Measurements from ENCODE around the gene MEGF8.

The MEGF8 gene

DNA sequence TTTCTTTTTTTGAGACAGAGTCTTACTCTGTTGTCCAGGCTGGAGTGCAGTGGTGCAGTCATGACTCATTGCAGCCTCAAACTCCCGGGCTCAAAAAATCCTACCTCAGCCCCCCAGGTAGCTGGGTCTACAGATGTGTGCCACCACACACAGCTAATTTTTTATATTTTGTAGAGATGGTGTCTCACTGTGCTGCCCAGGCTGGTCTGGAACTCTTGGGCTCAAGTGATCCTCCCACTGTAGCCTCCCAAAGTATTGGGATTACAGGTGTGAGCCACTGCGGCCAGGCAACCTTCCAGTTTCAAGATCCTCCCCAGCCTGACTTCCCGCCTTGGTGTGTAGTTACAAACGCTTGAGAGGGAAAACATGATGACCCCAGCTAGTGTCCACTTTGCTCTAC lies 42.5 kb downstream of the MEGF8 start:
- no peak for DNase-seq (ENCODE audit: low read depth)
- TF ChIP-seq CTCF (IDR thresholded peaks at IDR 0.05; ENCODE audit: control insufficient read depth, extremely low read depth, insufficient read depth), result no peak
- no peak overlapping the region for H3K4me3 ChIP-seq (ENCODE audit: low read depth, low read length)

DNA sequence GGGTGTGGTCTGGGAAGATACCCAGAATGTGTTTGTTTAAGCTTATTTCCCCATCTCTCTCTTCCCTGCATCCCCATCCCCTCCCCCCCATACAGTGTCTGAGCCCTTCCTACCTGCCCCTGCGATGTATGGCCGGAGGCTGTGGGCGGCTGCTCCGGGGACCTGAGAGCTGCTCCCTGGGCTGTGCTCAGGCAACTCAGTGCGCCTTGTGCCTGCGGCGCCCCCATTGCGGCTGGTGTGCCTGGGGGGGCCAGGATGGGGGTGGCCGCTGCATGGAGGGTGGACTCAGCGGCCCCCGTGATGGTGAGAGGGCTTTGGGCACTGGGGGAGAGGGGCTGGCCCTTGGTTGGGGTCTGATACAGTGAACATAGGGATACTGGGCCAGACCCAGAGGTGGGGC lies 42.9 kb downstream of the MEGF8 start:
- H3K4me3 ChIP-seq (ENCODE audit: low read depth, low read length), result no peak overlapping the region
- DNase-seq (ENCODE audit: low read depth), result no peak
- TF ChIP-seq CTCF (IDR thresholded peaks at IDR 0.05; ENCODE audit: control insufficient read depth, extremely low read depth, insufficient read depth), result no peak

GRCh38 chr19:42368765-42369164 lies 43.3 kb downstream of the MEGF8 start:
- TF ChIP-seq CTCF (IDR thresholded peaks at IDR 0.05; ENCODE audit: control insufficient read depth, extremely low read depth, insufficient read depth), result no peak
- no peak overlapping the region for H3K4me3 ChIP-seq (ENCODE audit: low read depth, low read length)
- DNase-seq (ENCODE audit: low read depth), result no peak

DNA sequence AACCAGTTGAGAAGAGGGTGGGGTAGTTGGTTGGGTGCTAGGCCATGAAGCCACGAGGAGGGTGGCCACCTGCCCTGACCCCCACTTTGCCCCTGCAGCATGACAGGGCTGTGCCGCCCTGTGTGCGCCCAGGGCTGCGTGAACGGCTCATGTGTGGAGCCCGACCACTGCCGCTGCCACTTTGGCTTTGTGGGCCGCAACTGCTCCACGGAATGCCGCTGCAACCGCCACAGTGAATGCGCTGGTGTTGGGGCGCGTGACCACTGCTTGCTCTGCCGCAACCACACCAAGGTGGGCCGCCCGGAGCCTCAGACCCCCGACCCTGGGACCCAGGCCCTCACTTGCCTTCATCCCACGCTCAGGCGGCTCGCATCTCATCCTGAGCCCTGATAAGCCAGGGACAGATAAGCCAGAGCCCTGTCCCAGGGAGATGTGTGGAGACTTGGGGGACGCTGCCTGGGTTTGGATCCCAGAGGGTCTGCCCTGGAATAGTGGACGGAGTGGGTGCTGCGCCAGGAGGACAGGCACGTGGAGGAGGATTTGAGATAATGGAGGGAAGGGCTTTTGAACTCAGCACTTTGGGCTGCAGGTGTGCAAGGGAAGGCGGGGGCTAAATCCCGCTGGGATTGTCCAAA lies 44.1 kb downstream of the MEGF8 start:
- TF ChIP-seq CTCF (IDR thresholded peaks at IDR 0.05; ENCODE audit: control insufficient read depth, extremely low read depth, insufficient read depth), result no peak
- no peak overlapping the region for H3K4me3 ChIP-seq (ENCODE audit: low read depth, low read length)
- DNase-seq (ENCODE audit: low read depth), result no peak

- DNase-seq (ENCODE audit: low read depth), result no peak
- no peak overlapping the region for H3K4me3 ChIP-seq (ENCODE audit: low read depth, low read length)
- no peak for TF ChIP-seq CTCF (IDR thresholded peaks at IDR 0.05; ENCODE audit: control insufficient read depth, extremely low read depth, insufficient read depth)
Measured at GRCh38 chr19:42370068-42370520, 44.7 kb downstream of the MEGF8 start.

DNA sequence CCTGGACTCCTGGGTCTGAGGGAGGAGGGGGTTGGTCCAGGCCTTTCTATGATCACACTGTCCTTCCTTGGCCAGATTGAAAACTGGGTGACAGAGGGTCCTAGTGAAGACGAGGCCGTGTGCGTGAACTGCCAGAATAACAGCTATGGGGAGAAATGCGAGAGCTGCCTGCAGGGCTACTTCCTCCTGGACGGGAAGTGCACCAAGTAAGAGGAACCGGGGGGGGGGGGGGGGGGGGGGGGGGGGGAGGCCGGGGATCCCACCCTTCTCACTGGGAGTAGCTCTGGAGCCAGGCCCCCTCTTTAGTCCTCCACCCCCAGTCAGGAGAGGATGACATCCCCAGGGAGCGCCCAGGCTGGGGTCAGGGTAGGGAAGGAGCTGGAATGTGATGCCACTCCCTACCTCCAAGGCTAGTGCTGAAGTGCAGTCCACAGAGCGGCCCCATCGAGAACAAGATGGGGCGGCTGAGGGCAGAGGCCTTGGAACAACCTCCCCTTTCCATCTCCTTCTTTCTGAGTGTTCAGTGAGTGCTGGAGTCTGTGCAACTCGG lies 45.3 kb downstream of the MEGF8 start:
- H3K4me3 ChIP-seq (ENCODE audit: low read depth, low read length), result no peak overlapping the region
- TF ChIP-seq CTCF (IDR thresholded peaks at IDR 0.05; ENCODE audit: control insufficient read depth, extremely low read depth, insufficient read depth), result no peak
- no peak for DNase-seq (ENCODE audit: low read depth)
